ENCODE results near the gene PPARG.
A peak's percentile ranks its signal among the peaks of the same experiment; 100 is the strongest.
"Not testable (repeated sequence)": the region's sequence is repeated elsewhere in the genome, so short reads cannot be mapped to it uniquely, and the experiment has no call there.

PPARG gene

DNA sequence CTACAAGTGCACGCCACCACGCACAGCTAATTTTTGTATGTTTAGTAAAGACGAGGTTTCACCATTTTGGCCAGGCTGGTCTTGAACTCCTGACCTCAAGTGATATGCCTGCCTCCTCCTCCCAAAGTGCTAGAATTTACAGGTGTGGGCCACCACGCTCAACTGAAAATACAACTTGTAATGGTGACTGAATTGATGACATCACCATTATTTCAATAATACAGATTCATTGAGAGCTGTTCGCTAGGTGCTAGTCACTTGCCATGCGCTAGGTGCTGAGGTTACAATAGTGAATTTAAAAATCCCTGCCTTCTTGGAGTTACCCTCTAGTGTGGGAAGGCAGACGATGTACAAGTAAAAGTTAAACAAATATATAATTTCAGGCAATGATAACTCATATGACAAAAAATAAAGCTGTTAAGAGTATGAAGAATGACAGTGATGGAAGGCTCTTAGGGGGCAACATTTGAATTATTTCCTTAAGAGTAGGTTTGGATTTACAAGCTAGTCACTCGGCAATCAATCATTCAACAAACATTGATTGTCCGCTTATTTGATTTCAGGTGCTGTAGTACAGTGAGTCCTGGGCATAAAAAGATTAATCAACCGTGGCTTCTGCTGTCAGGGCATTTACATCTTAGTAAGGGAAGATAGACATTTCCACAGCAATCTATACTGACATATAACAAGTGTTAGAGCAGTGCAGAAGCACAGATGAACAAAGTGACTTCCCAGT lies 9.1 kb upstream of the PPARG start:
- DNase-seq, result no peak

DNA sequence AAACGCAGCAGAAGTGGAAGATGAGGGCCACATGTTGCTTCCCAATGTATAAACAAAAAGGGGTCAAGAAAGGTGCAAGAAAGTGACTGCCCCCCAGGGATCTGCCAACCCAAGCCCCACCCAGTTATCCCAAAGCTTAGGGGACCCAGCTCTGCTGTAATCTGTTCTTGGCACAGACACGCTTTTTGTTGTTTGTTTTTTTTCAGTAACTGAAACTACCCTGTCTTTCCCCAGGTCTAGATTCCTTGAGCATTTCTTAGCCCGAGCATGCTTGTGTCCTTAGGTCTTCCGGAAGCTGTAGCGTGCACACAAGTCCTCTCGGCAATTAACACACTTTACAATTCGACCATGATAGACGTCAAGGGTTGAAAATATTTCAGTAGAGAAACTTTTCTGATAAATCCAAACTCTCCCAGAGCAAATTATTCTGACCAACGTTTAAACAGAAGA lies 8.5 kb upstream of the PPARG start:
- no peak for DNase-seq

DNA sequence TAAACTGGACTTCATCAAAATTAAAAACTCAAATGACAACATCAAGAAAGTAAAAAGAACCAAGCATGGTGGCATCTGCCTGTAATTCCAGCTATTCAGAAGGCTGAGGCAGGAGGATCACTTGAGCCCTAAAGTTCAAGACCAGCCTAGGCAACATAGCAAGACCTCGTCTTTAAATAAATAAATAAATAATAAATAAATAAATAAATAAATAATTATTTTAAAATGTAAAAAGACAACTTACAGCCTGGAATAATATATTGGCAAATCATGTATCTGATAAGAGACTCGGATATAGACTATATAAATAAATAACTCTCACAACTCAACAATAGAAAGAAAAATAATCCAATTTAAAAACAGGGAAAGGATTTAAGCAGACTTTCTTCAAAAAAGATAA lies 4.3 kb upstream of the PPARG start:
- DNase-seq, result no peak

DNA sequence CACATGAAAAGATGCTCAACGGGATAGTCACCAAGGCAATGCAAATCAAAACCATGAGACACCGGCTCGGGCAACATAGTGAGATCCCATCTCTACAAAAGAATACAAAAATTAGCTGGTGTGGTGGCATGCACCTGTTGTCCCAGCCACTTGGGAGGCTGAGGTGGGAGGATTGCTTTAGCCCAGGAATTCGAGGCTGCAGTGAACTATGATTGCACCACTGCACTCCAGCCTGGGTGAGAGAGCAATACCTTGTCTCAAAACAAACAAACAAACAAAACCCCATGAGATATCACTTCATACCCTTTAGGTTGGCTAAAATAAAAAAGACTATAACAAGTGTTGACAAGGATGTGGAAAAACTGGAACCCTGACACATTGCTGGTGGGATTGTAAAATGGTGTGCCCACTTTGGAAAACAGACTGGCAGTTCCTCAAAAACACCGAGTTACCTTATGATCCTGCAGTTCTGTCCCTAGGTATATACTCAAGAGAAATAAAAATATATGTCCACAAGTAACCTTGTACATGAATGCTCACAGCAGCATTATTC lies 3.8 kb upstream of the PPARG start:
- no peak for DNase-seq

DNA sequence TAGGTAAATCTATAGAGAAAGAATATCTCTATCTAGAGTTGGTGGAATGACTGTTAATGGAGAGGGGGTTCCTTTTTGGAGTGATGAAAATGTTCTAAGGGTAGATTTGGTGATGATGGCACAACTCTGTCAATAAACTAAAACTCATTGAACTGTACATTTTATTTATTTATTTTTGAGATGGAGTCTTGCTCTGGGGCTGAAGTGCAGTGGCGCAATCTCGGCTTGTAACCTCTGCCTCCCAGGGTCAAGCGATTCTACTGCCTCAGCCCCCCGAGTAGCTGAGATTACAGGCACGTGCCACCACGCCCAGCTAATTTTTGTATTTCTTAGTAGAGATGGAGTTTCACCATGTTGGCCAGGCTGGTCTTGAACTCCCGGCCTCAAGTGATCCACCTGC lies 3.1 kb upstream of the PPARG start:
- DNase-seq, result not testable (repeated sequence)

DNA sequence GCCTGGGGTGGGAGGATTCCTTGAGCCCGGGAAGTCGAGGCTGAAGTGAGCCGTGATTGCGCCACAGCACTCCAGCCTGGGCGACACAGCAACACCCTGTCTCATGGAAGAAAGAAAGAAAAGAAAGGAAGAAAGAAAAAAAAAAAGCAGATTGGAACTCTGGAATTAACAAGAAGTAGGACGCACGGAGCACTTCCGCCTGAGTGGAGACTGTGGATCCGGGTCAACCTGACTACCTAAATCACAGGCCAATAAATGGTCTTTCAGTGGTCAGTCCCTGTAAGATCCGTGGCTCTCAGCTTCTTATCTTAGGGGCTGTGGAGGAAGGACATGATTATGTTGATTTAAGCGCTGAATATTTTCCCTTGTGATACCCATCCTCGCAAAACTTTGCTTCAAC lies 2.4 kb upstream of the PPARG start:
- DNase-seq, result no peak

DNA sequence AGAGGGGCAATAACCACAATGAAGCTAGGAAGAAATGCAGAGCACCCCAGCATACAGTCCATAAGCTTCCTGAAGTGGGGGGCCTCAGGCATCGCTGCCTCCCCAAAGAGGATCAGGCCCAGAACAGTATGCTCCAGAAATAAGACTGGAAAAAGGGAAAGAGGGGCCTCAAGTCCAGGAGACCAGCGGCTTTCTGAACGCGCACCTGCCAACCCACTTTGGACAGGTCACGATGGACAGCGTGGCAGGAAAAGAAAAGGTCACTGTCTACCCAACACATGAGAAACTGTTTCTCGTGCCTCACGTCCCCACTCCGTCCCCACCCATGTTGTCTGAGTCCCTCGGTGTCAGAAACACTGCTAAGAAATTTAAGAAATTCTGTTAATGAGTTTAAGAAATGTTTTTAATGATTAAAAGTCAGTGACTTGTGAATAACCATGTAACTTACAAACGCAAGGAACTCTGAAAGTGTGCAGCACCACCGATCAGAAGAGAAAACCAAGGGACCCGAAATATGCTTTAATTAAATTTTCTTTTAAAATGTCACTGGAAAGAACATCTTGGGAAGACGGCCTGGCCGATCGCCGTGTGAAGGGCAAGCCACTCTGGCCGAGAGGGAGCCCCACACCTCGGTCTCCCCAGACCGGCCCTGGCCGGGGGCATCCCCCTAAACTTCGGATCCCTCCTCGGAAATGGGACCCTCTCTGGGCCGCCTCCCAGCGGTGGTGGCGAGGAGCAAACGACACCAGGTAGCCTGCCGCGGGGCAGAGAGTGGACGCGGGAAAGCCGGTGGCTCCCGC lies 1.7 kb upstream of the PPARG start:
- DNase-seq, result peak; percentile 36

DNA sequence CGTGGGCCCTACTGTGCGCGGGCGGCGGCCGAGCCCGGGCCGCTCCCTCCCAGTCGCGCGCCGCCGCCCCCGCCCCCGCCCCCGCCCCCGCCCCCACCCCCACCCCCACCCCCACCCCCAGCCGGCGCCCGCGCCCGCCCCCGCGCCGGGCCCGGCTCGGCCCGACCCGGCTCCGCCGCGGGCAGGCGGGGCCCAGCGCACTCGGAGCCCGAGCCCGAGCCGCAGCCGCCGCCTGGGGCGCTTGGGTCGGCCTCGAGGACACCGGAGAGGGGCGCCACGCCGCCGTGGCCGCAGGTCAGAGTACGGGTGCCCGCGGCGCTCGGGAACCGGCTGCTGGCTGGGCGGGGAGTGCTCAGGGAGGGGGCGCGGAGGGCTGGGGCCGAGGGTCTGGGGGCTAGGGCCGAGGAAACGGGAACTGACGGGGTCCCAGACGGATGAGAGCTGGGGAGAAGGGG lies 1.1 kb upstream of the PPARG start:
- DNase-seq, result peak; percentile 40

DNA sequence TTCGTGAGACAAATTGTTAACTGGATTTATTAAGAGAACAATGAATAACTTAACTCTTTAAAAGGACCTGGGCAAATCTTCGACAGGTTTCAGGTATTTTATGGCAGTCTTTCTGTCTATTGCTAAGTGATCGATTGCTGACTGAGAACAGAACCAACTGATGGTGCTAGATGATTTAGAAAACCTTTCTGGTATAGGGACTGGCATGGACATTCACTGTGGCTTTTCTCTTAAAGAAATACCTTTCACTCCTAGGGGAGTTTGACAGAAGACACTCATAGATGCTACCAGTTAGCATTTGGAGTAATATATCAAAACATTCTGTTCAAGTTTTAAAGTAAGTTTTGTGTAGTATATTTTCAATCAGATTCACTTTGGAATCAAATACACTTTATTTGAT lies 654 bp downstream of the PPARG start:
- no peak for DNase-seq

DNA sequence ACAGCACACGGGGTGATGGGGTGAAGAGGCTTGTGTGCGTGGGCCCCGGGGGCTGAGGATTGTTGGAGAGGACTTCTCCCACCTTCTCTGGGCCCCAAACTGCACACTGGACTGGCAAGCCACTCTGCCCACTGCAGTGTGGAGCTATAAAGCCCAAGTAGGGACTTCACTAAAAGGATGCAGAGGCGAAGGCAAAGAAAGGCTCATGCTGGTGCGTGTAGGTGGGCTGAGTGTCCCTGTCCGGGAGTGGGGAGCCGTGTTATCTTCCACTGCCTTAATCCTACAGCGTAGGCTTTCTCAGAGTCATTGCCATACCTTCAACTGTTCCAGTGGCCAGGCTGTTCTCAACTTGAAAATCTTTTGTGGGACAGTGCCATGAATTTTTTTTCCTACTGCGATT lies 3.9 kb downstream of the PPARG start:
- DNase-seq, result no peak

DNA sequence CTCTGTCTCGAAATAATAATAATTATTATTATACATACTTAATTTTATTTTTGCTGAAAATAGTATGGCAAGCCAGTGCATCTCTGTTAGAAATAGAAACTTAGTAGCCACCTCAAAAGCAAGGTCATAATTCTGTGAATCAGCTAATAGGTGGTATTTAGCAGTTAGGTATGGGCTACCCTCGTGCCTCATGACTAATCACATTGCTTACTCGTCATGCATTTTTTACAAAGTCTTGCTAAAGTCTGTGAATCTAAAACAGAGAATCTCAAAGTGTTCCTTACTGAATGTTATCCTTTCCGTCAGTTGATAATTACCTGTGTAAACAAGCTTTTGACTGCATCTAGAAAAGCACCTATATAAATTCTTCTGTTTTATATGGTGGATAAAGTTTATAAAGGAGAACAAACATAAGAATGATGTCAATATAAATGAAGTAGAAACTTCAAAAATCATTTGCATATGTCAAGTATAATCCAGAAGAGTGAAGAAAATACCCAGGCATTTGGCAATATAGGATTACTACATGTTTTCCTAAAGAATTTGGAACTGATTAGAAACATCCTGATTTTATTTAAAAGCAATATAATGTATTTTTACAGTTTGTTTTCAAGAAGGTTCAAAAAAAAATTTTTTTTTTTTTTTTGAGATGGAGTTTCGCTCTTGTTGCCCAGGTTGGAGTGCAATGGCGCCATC lies 6.2 kb downstream of the PPARG start:
- DNase-seq, result no peak

DNA sequence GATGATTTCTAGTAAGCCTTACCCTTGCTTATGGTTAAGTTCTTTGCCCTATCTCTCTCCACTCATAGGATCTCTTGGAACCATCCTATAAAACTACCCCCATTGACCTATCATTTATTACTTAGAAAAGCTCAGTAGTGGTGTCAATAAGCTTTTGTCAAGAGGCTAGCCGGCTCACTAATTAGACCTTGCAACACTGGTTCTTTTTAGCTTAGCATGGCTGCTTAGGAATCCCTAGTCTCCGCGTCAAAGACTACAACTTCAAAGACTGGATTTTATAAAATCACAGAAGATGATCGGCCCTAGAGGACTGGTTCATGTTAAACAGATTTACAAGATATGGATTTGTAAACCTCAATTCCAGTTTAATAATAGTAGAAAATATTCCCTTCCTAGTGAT lies 7.6 kb downstream of the PPARG start:
- DNase-seq, result no peak

DNA sequence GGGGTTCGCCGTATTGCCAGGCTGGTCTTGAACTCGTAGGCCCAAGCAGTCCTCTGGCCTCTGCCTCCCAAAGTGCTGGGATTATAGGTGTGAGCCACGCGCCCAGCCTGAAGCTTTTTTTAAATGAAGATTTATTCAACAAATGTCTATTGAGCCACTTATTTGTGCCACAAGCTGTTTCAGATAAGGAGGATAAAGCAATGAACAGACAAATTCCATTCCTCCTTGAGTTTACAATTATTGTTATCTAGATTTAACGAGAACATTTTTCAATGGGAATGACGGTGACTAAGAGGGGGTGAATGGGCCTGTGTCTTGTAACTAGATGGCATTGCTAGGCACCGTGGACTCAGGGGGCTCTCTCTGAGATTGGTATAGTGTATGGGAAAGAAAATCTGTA lies 10.2 kb downstream of the PPARG start:
- DNase-seq, result no peak

DNA sequence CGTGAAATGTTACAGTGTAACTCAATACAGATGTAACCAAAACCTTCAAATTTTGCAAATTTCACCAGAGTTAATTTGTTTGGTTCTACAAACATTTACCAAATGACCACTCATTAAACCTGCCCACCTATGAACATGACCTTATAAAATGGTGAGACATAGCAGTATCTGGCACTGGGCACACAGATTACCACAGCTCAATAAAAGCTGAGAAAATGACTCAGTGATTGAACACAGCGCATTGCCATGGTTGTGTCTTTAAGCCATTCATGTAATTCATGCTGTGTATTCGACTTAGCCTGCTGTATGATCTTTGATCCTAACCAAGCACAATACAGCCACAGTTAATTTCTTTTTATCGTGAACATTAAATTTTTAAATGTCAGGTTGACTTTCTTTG lies 11.3 kb downstream of the PPARG start:
- no peak for DNase-seq

DNA sequence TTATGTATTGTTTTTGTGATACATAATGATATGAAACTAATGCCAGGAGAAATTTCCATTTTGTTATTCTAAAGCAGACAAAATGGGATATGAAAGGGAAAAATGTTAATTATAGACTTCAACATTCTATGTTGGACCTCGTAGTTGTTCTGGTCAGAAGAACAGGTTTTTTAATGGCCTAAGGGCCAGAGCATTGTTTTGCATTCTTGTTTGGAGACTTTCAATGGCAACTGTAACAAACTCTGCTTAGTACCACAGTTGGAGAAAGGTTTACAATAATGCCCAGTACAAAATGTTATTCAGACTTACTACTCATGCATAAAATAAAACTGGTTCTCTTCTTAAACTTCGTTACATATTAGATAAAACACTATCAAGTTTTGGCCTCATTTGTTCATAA lies 12.2 kb downstream of the PPARG start:
- no peak for DNase-seq

DNA sequence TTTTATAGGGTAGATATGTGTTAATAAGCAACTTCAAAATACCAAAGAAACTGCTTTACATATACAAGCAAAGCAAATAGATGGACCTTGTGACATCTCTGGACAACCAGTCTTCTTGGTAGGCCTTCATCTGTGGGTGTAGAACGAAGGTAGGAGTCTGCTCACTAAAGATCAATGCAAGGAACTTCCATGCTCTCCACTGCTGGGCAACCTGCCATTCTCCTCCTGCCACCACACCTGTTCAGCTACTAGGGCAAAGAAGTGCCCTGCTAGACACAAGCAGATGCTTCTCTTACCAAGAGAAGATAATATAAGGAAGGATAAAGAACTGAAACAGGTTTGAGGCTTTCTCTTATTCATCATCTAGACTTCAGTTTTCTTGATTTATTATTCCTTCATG lies 12.6 kb downstream of the PPARG start:
- DNase-seq, result no peak

DNA sequence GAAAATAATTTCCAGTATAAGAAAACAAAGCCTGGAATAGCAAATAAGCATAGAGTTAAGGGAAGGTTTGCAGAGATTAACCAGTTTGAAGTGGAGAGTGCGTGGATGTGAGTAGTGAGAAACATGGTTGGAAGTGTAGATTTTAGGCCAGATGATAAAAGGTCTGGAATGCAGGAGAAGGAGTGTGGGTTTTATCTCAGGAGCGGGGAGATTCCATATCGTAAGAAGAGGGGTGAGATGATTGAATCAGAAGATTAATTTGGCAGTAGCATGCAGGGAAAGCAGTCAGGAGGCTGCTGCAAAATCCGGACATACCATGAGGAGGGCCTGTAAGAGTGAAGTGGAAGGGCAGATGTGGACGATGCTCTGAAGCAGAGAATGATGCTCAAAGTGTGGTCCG lies 13.7 kb downstream of the PPARG start:
- DNase-seq, result no peak

DNA sequence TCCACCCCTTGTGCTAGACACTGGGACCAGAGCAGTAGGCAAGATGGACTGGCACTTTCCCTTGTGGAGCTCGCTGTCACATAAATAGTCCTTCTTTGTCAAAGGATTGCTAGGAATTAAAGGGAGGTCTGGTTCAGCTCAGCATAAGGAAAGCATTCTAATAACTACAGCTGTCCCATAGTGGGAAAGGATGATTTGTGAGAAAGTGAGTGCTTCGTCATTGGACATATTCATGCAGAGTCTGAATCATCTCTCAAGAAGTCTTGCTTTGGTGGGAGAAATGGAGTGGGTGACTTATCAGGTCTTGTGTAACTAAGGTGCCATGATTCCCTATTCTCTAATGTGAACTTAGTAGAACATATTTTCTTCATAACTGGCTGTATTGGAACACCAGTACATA lies 14.7 kb downstream of the PPARG start:
- no peak for DNase-seq

DNA sequence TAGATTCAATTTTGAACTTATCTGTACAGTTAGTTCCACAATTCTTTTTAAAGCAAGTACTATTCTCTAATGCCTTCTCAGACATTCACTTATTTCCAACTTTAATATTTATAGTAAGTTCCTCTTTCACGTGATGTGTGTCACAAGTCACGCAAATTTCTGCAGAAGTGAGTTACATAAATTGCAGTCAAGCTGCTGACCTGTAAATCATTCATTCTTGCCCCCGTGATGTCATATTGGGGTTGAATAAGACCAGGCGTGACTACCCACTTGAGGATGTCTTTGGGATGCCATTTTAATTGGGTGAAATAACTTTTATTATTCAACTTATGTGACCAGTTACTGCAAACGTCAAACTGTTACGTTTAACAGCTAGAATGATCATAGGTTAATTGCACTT lies 15.1 kb downstream of the PPARG start:
- no peak for DNase-seq

DNA sequence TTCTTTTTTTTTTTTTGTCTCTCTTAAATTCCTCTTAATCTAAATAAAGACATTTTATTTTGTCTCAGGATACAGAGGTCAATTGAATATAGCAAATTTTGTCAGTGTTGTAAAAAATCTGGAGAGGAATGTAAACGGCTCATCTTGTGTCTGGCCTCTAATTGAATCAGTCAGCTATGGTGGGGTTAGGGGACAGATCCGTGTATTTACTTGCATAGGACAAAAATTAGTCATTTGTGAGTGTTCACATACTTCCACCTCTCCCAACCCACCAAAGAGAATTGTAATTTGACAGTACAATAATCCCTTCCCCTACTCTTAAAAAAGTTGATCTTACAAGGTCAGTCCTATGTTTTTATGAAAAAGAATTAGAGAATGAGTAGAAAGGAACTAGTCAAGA lies 18.3 kb downstream of the PPARG start:
- DNase-seq, result no peak

DNA sequence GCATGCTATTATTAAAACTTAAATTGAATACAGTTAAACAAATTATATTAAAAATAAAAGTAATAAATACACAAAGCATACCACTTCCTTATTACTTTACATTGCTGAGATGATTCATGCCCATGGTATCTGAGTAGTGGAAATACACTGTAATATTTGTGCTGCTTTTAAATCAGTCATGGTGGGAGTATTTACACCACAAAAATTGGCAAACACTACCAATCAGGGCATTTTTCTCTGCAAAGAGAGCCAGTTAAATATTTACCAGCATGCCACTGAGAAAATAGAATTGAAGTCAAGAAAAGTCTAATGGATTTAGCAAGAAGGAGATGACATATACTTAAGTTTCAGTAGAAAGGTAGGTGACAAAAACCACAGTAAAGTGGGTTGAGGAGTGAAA lies 19.6 kb downstream of the PPARG start:
- no peak for DNase-seq

DNA sequence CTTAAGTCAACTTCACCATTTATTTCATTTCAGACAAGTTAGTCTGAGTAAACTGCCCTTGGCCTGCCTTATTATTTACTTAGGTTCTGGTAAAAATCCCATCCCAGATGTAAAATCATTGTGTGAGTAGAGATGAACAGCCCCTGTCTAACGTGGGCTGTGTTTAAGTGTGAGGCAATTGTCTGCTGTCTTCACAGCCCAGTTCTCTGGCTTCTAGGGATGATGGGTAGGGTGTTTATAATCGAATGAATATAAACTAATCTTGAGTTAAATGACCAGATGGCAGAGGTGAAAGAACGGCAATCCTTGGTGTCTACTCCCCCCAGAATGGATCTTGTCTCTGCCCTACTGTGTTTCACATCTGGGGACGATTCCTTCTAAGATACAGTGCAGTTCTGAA lies 20.8 kb downstream of the PPARG start:
- no peak for DNase-seq

DNA sequence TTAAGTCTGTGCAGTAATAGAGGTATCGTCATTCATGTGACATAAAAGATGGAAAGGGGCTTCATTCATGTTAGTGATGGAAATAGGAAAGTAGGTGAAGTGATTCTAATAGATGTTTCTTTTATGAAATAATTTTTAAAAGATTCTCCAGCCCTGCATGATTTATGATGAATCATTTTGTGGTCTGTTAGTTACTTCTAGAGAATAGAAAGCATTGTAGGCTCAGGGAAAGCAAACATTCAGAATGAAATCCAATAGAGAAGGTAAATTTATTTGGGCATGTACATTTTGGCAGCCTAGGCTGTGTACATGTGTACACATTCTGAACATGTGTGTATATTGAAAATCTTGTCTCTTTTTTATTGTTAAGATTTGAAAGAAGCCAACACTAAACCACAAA lies 23.1 kb downstream of the PPARG start:
- DNase-seq, result no peak

DNA sequence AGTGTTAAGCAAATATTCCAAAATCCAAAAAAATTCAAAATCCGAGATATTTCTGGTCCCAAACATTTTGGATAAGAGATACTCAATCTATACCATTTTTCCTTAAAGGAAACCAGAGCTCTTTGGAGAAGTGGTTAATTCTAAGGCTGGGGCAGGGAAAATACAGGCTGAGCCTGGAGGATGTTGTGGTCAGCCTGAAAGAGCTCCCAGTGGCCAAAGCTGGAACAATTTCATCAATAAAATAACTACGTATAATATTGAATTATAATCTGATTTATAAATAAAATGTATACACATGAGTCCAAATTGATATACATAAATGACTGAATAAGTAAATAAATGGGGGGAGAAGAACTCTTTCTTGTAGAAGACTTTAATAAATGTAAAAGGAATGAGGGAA lies 24.6 kb downstream of the PPARG start:
- DNase-seq, result no peak
